GM12878 (cell line): ENCODE results near the gene ANTKMT.

Experiments
- CEBPB ChIP-seq, 2 experiments: fragments of 150-350 bp in 1 of 2; IDR thresholded peaks; 2 replicates each; pipeline ENCODE4 v1.6.1; 2012 to 2014; ENCODE audit warnings: low read depth in 2 of 2, low read length in 2 of 2, borderline replicate concordance in 1 of 2, inconsistent platforms in 1 of 2
- CTCF ChIP-seq, 3 experiments: IDR thresholded peaks in 2 of 3; conservative IDR thresholded peaks in 1 of 3; 2 replicates each; pipeline ENCODE4 v1.5.1; 2011; ENCODE audit warnings: low read depth in 3 of 3, low read length in 3 of 3, mild to moderate bottlenecking in 3 of 3, control low read depth in 2 of 3, moderate library complexity in 2 of 3, inconsistent platforms in 1 of 3, mixed read lengths in 1 of 3; ENCODE audit not compliant: control insufficient read depth in 2 of 3, insufficient read depth in 1 of 3; ENCODE audit errors: extremely low read depth in 1 of 3
- ELK1 ChIP-seq: IDR thresholded peaks from 2 replicates; pipeline ENCODE4 v1.6.1; 2012; ENCODE audit warnings: low read depth, low read length, improper control_type of control experiment
- HDAC2 ChIP-seq: fragments of 200-600 bp; sonication (generic); IDR thresholded peaks from 2 replicates; pipeline ENCODE4 v1.6.1; 2017
- MTA2 ChIP-seq: fragments of 450-650 bp; IDR thresholded peaks from 2 replicates; pipeline ENCODE4 v1.6.1; 2016; ENCODE audit warnings: low read depth, mild to moderate bottlenecking, moderate library complexity
- PBX3 ChIP-seq: IDR thresholded peaks from 2 replicates; pipeline ENCODE4 v1.6.1; 2011; ENCODE audit warnings: mild to moderate bottlenecking, low read depth, low read length, moderate library complexity; ENCODE audit not compliant: insufficient replicate concordance
- POLR2A ChIP-seq: IDR thresholded peaks from 2 replicates; pipeline ENCODE4 v1.6.1; 2011; ENCODE audit warnings: low read depth, mild to moderate bottlenecking, low read length
- POLR2AphosphoS5 ChIP-seq: IDR thresholded peaks from 2 replicates; pipeline ENCODE4 v1.6.1; 2011; ENCODE audit warnings: mild to moderate bottlenecking, low read length, inconsistent platforms
- SIN3A ChIP-seq: IDR thresholded peaks from 2 replicates; pipeline ENCODE4 v1.6.1; 2012; ENCODE audit warnings: low read depth, low read length, improper control_type of control experiment
- SMAD1 ChIP-seq: fragments of 450-650 bp; IDR thresholded peaks from 2 replicates; pipeline ENCODE4 v1.6.1; 2018; ENCODE audit warnings: mild to moderate bottlenecking, low read depth; ENCODE audit not compliant: partially characterized antibody
- SP1 ChIP-seq: IDR thresholded peaks from one replicate; pipeline ENCODE4 v1.6.1; 2011; ENCODE audit warnings: low read depth, low read length
- SRF ChIP-seq, 2 experiments: IDR thresholded peaks; 2 replicates each; pipeline ENCODE4 v1.6.1; 2011; ENCODE audit warnings: low read depth in 2 of 2, low read length in 2 of 2, mild to moderate bottlenecking in 1 of 2, moderate library complexity in 1 of 2
- ZNF274 ChIP-seq: IDR thresholded peaks from one replicate; pipeline ENCODE4 v1.8.0; 2011; ENCODE audit not compliant: insufficient read length, insufficient read depth

- TF ChIP-seq POLR2AphosphoS5 (no peak), ELK1 (no peak), POLR2A (peak; percentile 40; the same call in 1 of the 2 replicates), SMAD1 (no peak), SP1 (no peak), CTCF (IDR thresholded peaks at IDR 0.05 in 2 of 3, conservative IDR thresholded peaks at IDR 0.05 in 1 of 3; ENCODE audit: control insufficient read depth in 2 of 3, extremely low read depth in 1 of 3, insufficient read depth in 1 of 3, low read depth in 3 of 3, low read length in 3 of 3) (no peak), ZNF274 (no peak), CEBPB (IDR thresholded peaks at IDR 0.05; ENCODE audit: borderline replicate concordance in 1 of 2, low read depth in 2 of 2, low read length in 2 of 2) (no peak), HDAC2 (no peak), MTA2 (no peak), PBX3 (no peak), SRF (IDR thresholded peaks at IDR 0.05; ENCODE audit: low read depth in 2 of 2, low read length in 2 of 2) (no peak), SIN3A (no peak)
Measured at GRCh38 chr16:671353-672131, 49.4 kb upstream of the ANTKMT start.
